Spinal cord (tissue), 10 donors: ENCODE data around the gene STAB1. TPM values are rescaled to one million over a fixed set of nuclear protein-coding genes. Genes with fewer than 3 reads are reported as not detected.

Source experiments
- DNase-seq, 6 donors: peaks; one replicate each; pipeline versions ENCODE4 v3.0.0 to v3.0.0-alpha.2; 2013 to 2015; ENCODE audit warnings: low spot score in 6 of 6, low read depth in 4 of 6
- H3K27ac ChIP-seq: one replicate; pipeline ENCODE4 v1.5.1; 2013; ENCODE audit warnings: low read depth, low read length, control low read depth
- H3K27me3 ChIP-seq: one replicate; pipeline ENCODE4 v1.6.1; 2013; ENCODE audit warnings: low read length; ENCODE audit not compliant: control insufficient read depth, insufficient read depth
- H3K36me3 ChIP-seq: one replicate; pipeline ENCODE4 v1.6.1; 2013; ENCODE audit warnings: low read length; ENCODE audit not compliant: control insufficient read depth, insufficient read depth
- H3K4me1 ChIP-seq: one replicate; pipeline ENCODE4 v1.6.1; 2013; ENCODE audit warnings: low read length; ENCODE audit not compliant: control insufficient read depth, insufficient read depth
- H3K4me3 ChIP-seq: one replicate; pipeline ENCODE4 v1.5.1; 2013; ENCODE audit warnings: low read depth, low read length, control low read depth
- H3K9me3 ChIP-seq: one replicate; pipeline ENCODE4 v1.6.1; 2013; ENCODE audit warnings: low read length; ENCODE audit not compliant: control insufficient read depth, insufficient read depth
- WGBS: methylation state at CpG from one replicate; pipeline ENCODE4 v1.1.5; 2013; ENCODE audit warnings: missing lambda C conversion rate; ENCODE audit not compliant: insufficient coverage; 5-methylcytosine and 5-hydroxymethylcytosine counted together
- polyA plus RNA-seq, 2 donors: library from polyadenylated mRNA; unstranded; fragments of 120-200 nt; gene quantifications; one replicate each; pipeline ENCODE4 v1.2.1, GENCODE V29; 2013; ENCODE audit not compliant: insufficient read length in 2 of 2
- total RNA-seq, 2 donors: library from RNA; depleted of rRNA in 1 of 2; stranded (reverse); fragments of 120-200 nt in 1 of 2; fragments of >200 nt in 1 of 2; gene quantifications; one replicate each; pipeline versions ENCODE4 v1.2.3 to v1.2.4, GENCODE V29; 2013 to 2014
- donor health status: healthy.

The STAB1 gene
- total and polyA plus RNA-seq, 4 donors, result 34.5 to 79.7 (median 38.3) TPM

GRCh38 chr3:52477076-52477795 is 17.9 kb upstream of the STAB1 start:
- no peak for DNase-seq
- H3K27me3 ChIP-seq, result no peaks in the 10 kb centered on the region
- H3K4me3 ChIP-seq, result no peak overlapping the region
- peaks cover 98% of the 10 kb centered on the region for H3K36me3 ChIP-seq
- no peaks in the 10 kb centered on the region for H3K9me3 ChIP-seq
- 99% methylated on average over 15 of the region's 16 CpGs for WGBS
- no peak overlapping the region for H3K27ac ChIP-seq
- peaks cover 12% of the 10 kb centered on the region for H3K4me1 ChIP-seq

GRCh38 chr3:52477796-52478095 is 17.4 kb upstream of the STAB1 start:
- peaks cover 15% of the 10 kb centered on the region for H3K4me1 ChIP-seq
- H3K27ac ChIP-seq, result no peak overlapping the region
- peaks cover 98% of the 10 kb centered on the region for H3K36me3 ChIP-seq
- no peak for DNase-seq
- 96% methylated on average over 5 of the region's 6 CpGs for WGBS
- H3K27me3 ChIP-seq, result no peaks in the 10 kb centered on the region
- H3K4me3 ChIP-seq, result no peak overlapping the region
- no peaks in the 10 kb centered on the region for H3K9me3 ChIP-seq

- Histone ChIP-seq H3K4me3 (no peak overlapping the region), H3K27me3 (no peaks in the 10 kb centered on the region), H3K27ac (no peak overlapping the region), H3K36me3 (peaks cover 94% of the 10 kb centered on the region), H3K4me1 (peaks cover 26% of the 10 kb centered on the region), H3K9me3 (no peaks in the 10 kb centered on the region)
- DNase-seq, result no peak
- WGBS, result 98% methylated on average over 7 of the region's 7 CpGs
Observed at GRCh38 chr3:52479037-52479876, 15.9 kb upstream of the STAB1 start.

GRCh38 chr3:52479877-52480575 is 15.1 kb upstream of the STAB1 start:
- Histone ChIP-seq H3K4me1 (peaks cover 33% of the 10 kb centered on the region), H3K27ac (no peak overlapping the region), H3K36me3 (peaks cover 94% of the 10 kb centered on the region), H3K4me3 (no peak overlapping the region), H3K27me3 (no peaks in the 10 kb centered on the region), H3K9me3 (no peaks in the 10 kb centered on the region)
- 90% methylated on average over 13 of the region's 16 CpGs for WGBS
- no peak for DNase-seq

GRCh38 chr3:52480768-52481715 is 14.1 kb upstream of the STAB1 start:
- peak in 1 of 6 donors; percentile 26 for DNase-seq
- Histone ChIP-seq H3K27me3 (no peaks in the 10 kb centered on the region), H3K27ac (no peak overlapping the region), H3K36me3 (peaks cover 94% of the 10 kb centered on the region), H3K4me3 (no peak overlapping the region), H3K4me1 (peaks cover 42% of the 10 kb centered on the region), H3K9me3 (no peaks in the 10 kb centered on the region)
- WGBS, result 68% methylated on average over 22 of the region's 27 CpGs

- Histone ChIP-seq H3K27me3 (no peaks in the 10 kb centered on the region), H3K9me3 (no peaks in the 10 kb centered on the region), H3K4me1 (peaks cover 43% of the 10 kb centered on the region), H3K4me3 (no peak overlapping the region), H3K36me3 (peaks cover 94% of the 10 kb centered on the region), H3K27ac (no peak overlapping the region)
- DNase-seq, result no peak
- 79% methylated on average over 21 of the region's 23 CpGs for WGBS
Observed at GRCh38 chr3:52481819-52482521, 13.2 kb upstream of the STAB1 start.

- peaks cover 43% of the 10 kb centered on the region for H3K4me1 ChIP-seq
- H3K4me3 ChIP-seq, result no peak overlapping the region
- peaks cover 94% of the 10 kb centered on the region for H3K36me3 ChIP-seq
- peak overlapping the region; percentile 83 for H3K27ac ChIP-seq
- no peaks in the 10 kb centered on the region for H3K27me3 ChIP-seq
- no peak for DNase-seq
- WGBS, result 84% methylated on average over 14 of the region's 14 CpGs
- no peaks in the 10 kb centered on the region for H3K9me3 ChIP-seq
Observed at GRCh38 chr3:52483081-52483480, 12.1 kb upstream of the STAB1 start.

- 24% methylated on average over 12 of the region's 13 CpGs for WGBS
- Histone ChIP-seq H3K4me3 (no peak overlapping the region), H3K27ac (peak overlapping the region; percentile 83), H3K36me3 (peaks cover 94% of the 10 kb centered on the region), H3K4me1 (peaks cover 43% of the 10 kb centered on the region), H3K9me3 (no peaks in the 10 kb centered on the region), H3K27me3 (no peaks in the 10 kb centered on the region)
- peak in 4 of 6 donors; percentile 4 to 55 (median 22) for DNase-seq
Observed at GRCh38 chr3:52483577-52484381, 11.4 kb upstream of the STAB1 start.
